LNCaP clone FGC (cell line): ENCODE results near the gene ATP8A2.

Source experiments
- DNase-seq: peaks from one replicate; pipeline ENCODE4 v3.0.0-alpha.2; 2011; ENCODE audit warnings: low read depth
- H3K4me3 ChIP-seq: 2 replicates; pipeline ENCODE4 v1.5.1; 2011; ENCODE audit warnings: mild to moderate bottlenecking, low read depth, low read length, control low read depth
- CTCF ChIP-seq: IDR thresholded peaks from 2 replicates; pipeline ENCODE4 v1.5.1; 2012; ENCODE audit warnings: mild to moderate bottlenecking; ENCODE audit not compliant: control insufficient read depth, insufficient read depth; ENCODE audit errors: extremely low read depth

The ATP8A2 gene

GRCh38 chr13:25775275-25775674 lies 403.5 kb downstream of the ATP8A2 start:
- no peak overlapping the region for H3K4me3 ChIP-seq
- TF ChIP-seq CTCF, result no peak
- no peak for DNase-seq

- no peak for DNase-seq
- TF ChIP-seq CTCF, result no peak
- no peak overlapping the region for H3K4me3 ChIP-seq
Measured at GRCh38 chr13:25775986-25776385, 404.2 kb downstream of the ATP8A2 start.

- DNase-seq, result no peak
- no peak overlapping the region for H3K4me3 ChIP-seq
- no peak for TF ChIP-seq CTCF
Measured at GRCh38 chr13:25776722-25777121, 404.9 kb downstream of the ATP8A2 start.

GRCh38 chr13:25777509-25777908 lies 405.7 kb downstream of the ATP8A2 start:
- DNase-seq, result no peak

GRCh38 chr13:25778365-25778764 lies 406.6 kb downstream of the ATP8A2 start:
- no peak overlapping the region for H3K4me3 ChIP-seq
- TF ChIP-seq CTCF, result no peak

More at GRCh38 chr13:25777509-25777908, 405.7 kb downstream of the ATP8A2 start:
- TF ChIP-seq CTCF, result no peak
- H3K4me3 ChIP-seq, result no peak overlapping the region

GRCh38 chr13:25778808-25779305 lies 407.1 kb downstream of the ATP8A2 start:
- DNase-seq, result no peak
- no peak for TF ChIP-seq CTCF
- H3K4me3 ChIP-seq, result no peak overlapping the region

More at GRCh38 chr13:25778365-25778764, 406.6 kb downstream of the ATP8A2 start:
- DNase-seq, result no peak

GRCh38 chr13:25783076-25783475 lies 411.3 kb downstream of the ATP8A2 start:
- no peak for TF ChIP-seq CTCF
- H3K4me3 ChIP-seq, result no peak overlapping the region
- no peak for DNase-seq
